ENCODE results near the gene FLNC.

FLNC gene

GRCh38 chr7:128902761-128903585 is 72.8 kb downstream of the FLNC start:
- DNase-seq, result no peak

GRCh38 chr7:128903621-128904361 is 73.6 kb downstream of the FLNC start:
- DNase-seq, result no peak

- DNase-seq, result peak; percentile 41
These were observed 74.4 kb downstream of the FLNC start for GRCh38 chr7:128904381-128905197.

GRCh38 chr7:128906001-128906765 is 76.0 kb downstream of the FLNC start:
- no peak for DNase-seq

GRCh38 chr7:128906766-128907559 is 76.8 kb downstream of the FLNC start:
- DNase-seq, result no peak
